Natural killer cell (primary cell): ENCODE measurements around the gene SURF1. TPM values are rescaled to one million over a fixed set of nuclear protein-coding genes. Genes with fewer than 3 reads are reported as not detected.
"Not testable (repeated sequence)": the region's sequence is repeated elsewhere in the genome, so short reads cannot be mapped to it uniquely, and the experiment has no call there.

ENCODE experiments used
- ATAC-seq, 3 donors: fragments of 150-1000 bp in 2 of 3; fragments of 200-7000 bp in 1 of 3; cut with Tn5 transposase; 1 replicate in 1 of 3; 2 replicates in 2 of 3; pipeline ENCODE4 v1.10.0; 2021; ENCODE audit warnings: mild to moderate bottlenecking in 2 of 3, moderate library complexity in 2 of 3
- DNase-seq, 2 donors: peaks; one replicate each; pipeline versions ENCODE4 v3.0.0 to v3.0.0-alpha.2; 2013 to 2021; ENCODE audit warnings: mixed read lengths in 1 of 2
- H3K27ac ChIP-seq: one replicate; pipeline ENCODE4 v1.5.1; 2013; ENCODE audit warnings: mild to moderate bottlenecking, low read length
- H3K27me3 ChIP-seq: one replicate; pipeline ENCODE4 v1.6.1; 2013; ENCODE audit warnings: low read length; ENCODE audit not compliant: control insufficient read depth, insufficient read depth
- H3K36me3 ChIP-seq: one replicate; pipeline ENCODE4 v1.6.1; 2013; ENCODE audit warnings: low read length; ENCODE audit not compliant: control insufficient read depth, insufficient read depth
- H3K4me1 ChIP-seq: one replicate; pipeline ENCODE4 v1.6.1; 2013; ENCODE audit warnings: low read length; ENCODE audit not compliant: control insufficient read depth, insufficient read depth
- H3K4me3 ChIP-seq: one replicate; pipeline ENCODE4 v1.5.1; 2013; ENCODE audit warnings: low read length
- H3K9me3 ChIP-seq: one replicate; pipeline ENCODE4 v1.6.1; 2013; ENCODE audit warnings: low read length; ENCODE audit not compliant: control insufficient read depth, insufficient read depth
- H3K27ac Mint-ChIP-seq, 2 donors: one replicate each; pipeline ENCODE4 v1.8.0; 2022; ENCODE audit warnings: mild to moderate bottlenecking in 2 of 2, mixed read lengths in 2 of 2, moderate library complexity in 1 of 2
- H3K27me3 Mint-ChIP-seq, 2 donors: one replicate each; pipeline ENCODE4 v1.8.0; 2022; ENCODE audit warnings: low read depth in 2 of 2, mixed read lengths in 2 of 2
- H3K36me3 Mint-ChIP-seq: one replicate; pipeline ENCODE4 v1.8.0; 2022; ENCODE audit warnings: mixed read lengths
- H3K4me1 Mint-ChIP-seq, 2 donors: one replicate each; pipeline ENCODE4 v1.8.0; 2022; ENCODE audit warnings: mixed read lengths in 2 of 2
- H3K4me3 Mint-ChIP-seq: one replicate; pipeline ENCODE4 v1.8.0; 2022; ENCODE audit warnings: mild to moderate bottlenecking, moderate library complexity, mixed read lengths
- H3K9me3 Mint-ChIP-seq, 2 donors: one replicate each; pipeline ENCODE4 v1.8.0; 2022; ENCODE audit warnings: mixed read lengths in 2 of 2
- WGBS: methylation state at CpG from one replicate; pipeline ENCODE4 v1.1.7; 2013; ENCODE audit warnings: missing lambda C conversion rate; ENCODE audit not compliant: insufficient coverage; 5-methylcytosine and 5-hydroxymethylcytosine counted together
- intact Hi-C: fragments of 100-400 bp; cut with micrococcal nuclease; formaldehyde crosslinking; loops from one replicate; pipeline ENCODE4 v1.14.2; 2022
- total RNA-seq, 4 donors: library from RNA; stranded (reverse); fragments of 120-200 nt in 1 of 4; gene quantifications; one replicate each; pipeline versions ENCODE4 v1.2.3 to v1.2.4, GENCODE V29; 2013 to 2022
- TF ChIP-seq, protein P1 (sequence below): fragments of 200-600 bp; IDR thresholded peaks from one replicate; pipeline ENCODE4 v1.8.0; 2022; ENCODE audit warnings: antibody characterized with exemption

The SURF1 gene
- total RNA-seq, 3 donors from 2014 or later (not counting 1 experiment from before 2014, with no cell fraction given) = 35.6 to 44.4 (median 37.2) TPM

DNA sequence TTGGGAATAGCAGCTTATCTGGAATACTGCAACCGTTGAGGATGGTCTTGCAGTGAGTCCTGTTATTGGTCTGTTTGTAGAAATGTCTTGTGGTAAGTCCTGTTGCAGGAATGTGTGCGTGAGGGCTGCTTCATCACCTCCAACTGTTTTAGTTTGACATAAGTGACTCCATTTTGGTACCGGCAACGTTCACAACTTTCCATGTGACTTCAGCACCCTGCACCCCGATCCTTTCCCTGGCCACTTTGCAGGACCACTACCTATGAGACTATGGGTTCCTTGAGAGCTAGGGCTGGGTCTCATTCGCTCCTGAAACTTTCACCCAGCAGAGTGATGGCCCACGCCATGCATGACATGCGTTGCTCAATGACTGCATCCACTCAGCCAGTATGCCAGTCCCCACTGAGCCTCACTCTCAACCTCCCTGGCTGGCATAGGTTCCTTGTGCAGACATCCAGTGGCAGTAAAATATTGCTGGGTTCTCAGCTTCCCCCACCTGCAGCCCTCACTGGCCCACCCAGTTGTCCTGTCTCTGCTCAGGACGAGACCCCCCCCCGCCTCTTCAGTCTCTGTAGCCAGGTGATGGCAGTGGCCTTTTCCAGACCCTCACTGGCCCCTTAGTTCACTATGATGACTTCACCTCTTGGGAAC lies 28.3 kb downstream of the SURF1 start:
- TF ChIP-seq, protein P1, sequence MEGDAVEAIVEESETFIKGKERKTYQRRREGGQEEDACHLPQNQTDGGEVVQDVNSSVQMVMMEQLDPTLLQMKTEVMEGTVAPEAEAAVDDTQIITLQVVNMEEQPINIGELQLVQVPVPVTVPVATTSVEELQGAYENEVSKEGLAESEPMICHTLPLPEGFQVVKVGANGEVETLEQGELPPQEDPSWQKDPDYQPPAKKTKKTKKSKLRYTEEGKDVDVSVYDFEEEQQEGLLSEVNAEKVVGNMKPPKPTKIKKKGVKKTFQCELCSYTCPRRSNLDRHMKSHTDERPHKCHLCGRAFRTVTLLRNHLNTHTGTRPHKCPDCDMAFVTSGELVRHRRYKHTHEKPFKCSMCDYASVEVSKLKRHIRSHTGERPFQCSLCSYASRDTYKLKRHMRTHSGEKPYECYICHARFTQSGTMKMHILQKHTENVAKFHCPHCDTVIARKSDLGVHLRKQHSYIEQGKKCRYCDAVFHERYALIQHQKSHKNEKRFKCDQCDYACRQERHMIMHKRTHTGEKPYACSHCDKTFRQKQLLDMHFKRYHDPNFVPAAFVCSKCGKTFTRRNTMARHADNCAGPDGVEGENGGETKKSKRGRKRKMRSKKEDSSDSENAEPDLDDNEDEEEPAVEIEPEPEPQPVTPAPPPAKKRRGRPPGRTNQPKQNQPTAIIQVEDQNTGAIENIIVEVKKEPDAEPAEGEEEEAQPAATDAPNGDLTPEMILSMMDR = no peak
- Histone ChIP-seq H3K27ac (no peak overlapping the region), H3K36me3 (peaks cover 26% of the 10 kb centered on the region), H3K9me3 (no peaks in the 10 kb centered on the region), H3K27me3 (no peaks in the 10 kb centered on the region), H3K4me1 (no peaks in the 10 kb centered on the region), H3K4me3 (no peak overlapping the region)
- H3K4me3 Mint-ChIP-seq = no peak overlapping the region
- 91% methylated on average over 10 of the region's 10 CpGs for WGBS
- intact Hi-C loops = no loop called here
- peaks cover 14 to 22% of the 10 kb centered on the region in 2 donors for H3K4me1 Mint-ChIP-seq
- ATAC-seq (no peak), DNase-seq (no peak)
- no peak overlapping the region for H3K27ac Mint-ChIP-seq
- H3K36me3 Mint-ChIP-seq = peaks cover 7% of the 10 kb centered on the region
- H3K27me3 Mint-ChIP-seq = no peaks in the 10 kb centered on the region
- no peaks in the 10 kb centered on the region for H3K9me3 Mint-ChIP-seq

- H3K27me3 Mint-ChIP-seq, H3K36me3 Mint-ChIP-seq, H3K4me1 ChIP-seq, H3K4me3 ChIP-seq, DNase-seq, ATAC-seq, intact Hi-C loops, H3K9me3 Mint-ChIP-seq, H3K27ac ChIP-seq, H3K9me3 ChIP-seq, H3K4me3 Mint-ChIP-seq, H3K27ac Mint-ChIP-seq, H3K27me3 ChIP-seq: not testable (repeated sequence)
- H3K36me3 ChIP-seq = peaks cover 16% of the 10 kb centered on the region
- WGBS = 89% methylated on average over 5 of the region's 6 CpGs
- peaks cover 14 to 22% of the 10 kb centered on the region in 2 donors for H3K4me1 Mint-ChIP-seq
Observed at GRCh38 chr9:133327021-133327420, 29.3 kb downstream of the SURF1 start.

DNA sequence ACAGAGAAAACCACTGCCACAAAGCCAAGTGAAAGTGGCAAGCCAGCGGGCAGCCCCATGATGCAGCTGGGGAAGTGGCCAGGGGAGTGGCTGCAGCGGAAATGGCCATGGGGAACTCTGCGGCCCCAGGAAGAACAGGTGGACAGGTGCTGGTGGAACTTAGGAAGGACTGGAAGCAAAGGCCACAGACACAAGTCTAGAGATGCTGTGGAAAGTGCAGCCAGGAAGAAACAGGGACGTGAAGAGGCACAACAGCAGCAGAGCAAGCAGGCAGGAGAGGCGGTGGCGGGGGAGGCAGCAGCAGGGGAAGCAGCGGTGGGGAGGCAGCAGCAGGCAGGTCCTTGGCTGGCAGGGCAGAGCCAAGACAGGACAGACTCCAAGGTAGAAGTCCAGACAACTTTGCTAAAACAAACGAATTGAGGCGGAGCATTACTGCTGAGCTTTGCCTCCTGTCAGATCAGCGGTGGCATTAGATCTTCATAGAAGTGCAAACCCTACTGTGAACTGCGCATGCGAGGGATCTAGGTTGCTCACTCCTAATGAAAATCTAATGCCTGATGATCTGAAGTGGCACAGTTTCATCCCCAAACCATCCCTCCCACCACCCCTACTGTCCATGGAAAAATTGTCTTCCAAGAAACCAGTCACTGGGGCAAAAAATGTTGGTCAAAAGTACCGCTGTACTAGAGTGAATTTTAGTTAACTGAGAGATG lies 32.1 kb downstream of the SURF1 start:
- H3K27me3 ChIP-seq = no peaks in the 10 kb centered on the region
- H3K27ac ChIP-seq = no peak overlapping the region
- TF ChIP-seq, protein P1 = no peak
- H3K9me3 ChIP-seq = no peaks in the 10 kb centered on the region
- H3K4me3 Mint-ChIP-seq = no peak overlapping the region
- no peak overlapping the region for H3K27ac Mint-ChIP-seq
- no peaks in the 10 kb centered on the region for H3K9me3 Mint-ChIP-seq
- no peaks in the 10 kb centered on the region for H3K36me3 Mint-ChIP-seq
- ATAC-seq (no peak), DNase-seq (no peak)
- 91% methylated on average over 13 of the region's 13 CpGs for WGBS
- H3K36me3 ChIP-seq = no peaks in the 10 kb centered on the region
- no peak overlapping the region for H3K4me3 ChIP-seq
- H3K4me1 ChIP-seq = no peaks in the 10 kb centered on the region
- intact Hi-C loops = no loop called here
- H3K4me1 Mint-ChIP-seq = peaks cover 5 to 9% of the 10 kb centered on the region in 2 donors
- no peaks in the 10 kb centered on the region for H3K27me3 Mint-ChIP-seq

DNA sequence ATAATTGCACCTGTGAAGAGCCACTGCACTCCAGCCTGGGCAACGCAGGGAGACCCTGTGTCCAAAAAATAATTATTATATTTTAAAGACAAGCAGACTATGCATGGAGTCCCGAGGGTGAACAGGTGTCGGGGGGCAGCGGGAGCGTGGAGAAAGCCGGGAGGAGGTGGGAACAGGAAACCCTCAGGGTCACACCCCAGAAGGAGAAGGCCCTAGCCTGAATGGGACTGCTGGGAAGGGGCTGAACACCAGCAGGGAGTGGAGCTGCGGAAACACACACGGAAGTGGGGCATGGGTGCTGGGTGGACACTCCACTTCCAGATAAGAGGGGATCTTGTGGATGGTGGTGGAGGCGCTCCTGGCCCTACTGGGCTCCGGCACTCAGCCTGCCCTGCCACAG lies 33.1 kb downstream of the SURF1 start:
- no peaks in the 10 kb centered on the region for H3K27me3 Mint-ChIP-seq
- no peak overlapping the region for H3K27ac ChIP-seq
- no peak for ATAC-seq
- no peaks in the 10 kb centered on the region for H3K36me3 ChIP-seq
- 91% methylated on average over 10 of the region's 10 CpGs for WGBS
- no peak overlapping the region for H3K4me3 Mint-ChIP-seq
- no peaks in the 10 kb centered on the region for H3K4me1 Mint-ChIP-seq
- no peak overlapping the region for H3K27ac Mint-ChIP-seq
- no peaks in the 10 kb centered on the region for H3K9me3 ChIP-seq
- H3K4me3 ChIP-seq = no peak overlapping the region
- H3K9me3 Mint-ChIP-seq = no peaks in the 10 kb centered on the region
- no peaks in the 10 kb centered on the region for H3K36me3 Mint-ChIP-seq
- H3K4me1 ChIP-seq = no peaks in the 10 kb centered on the region
- no peak for DNase-seq
- intact Hi-C loops = no loop called here
- no peaks in the 10 kb centered on the region for H3K27me3 ChIP-seq
- TF ChIP-seq, protein P1 = no peak
